Kidney (tissue), 14 donors: ENCODE measurements around the gene UPB1. TPM values are rescaled to one million over a fixed set of nuclear protein-coding genes. Genes with fewer than 3 reads are reported as not detected.

Experiments used
- DNase-seq, 5 donors: peaks; one replicate each; pipeline ENCODE4 v3.0.0-alpha.2; 2013 to 2020
- FAIRE-seq: peaks from 2 replicates; lab custom pipeline; 2012; peaks lifted over from hg19 to GRCh38; lab: Jason Lieb, UNC
- H3K27ac ChIP-seq, 2 donors: one replicate each; pipeline ENCODE4 v1.7.0; 2013; ENCODE audit warnings: low read depth in 2 of 2, low read length in 2 of 2, inconsistent platforms in 1 of 2
- H3K27me3 ChIP-seq: one replicate; pipeline ENCODE4 v1.7.1; 2013; ENCODE audit warnings: low read length, inconsistent platforms; ENCODE audit not compliant: control insufficient read depth, insufficient read depth
- H3K36me3 ChIP-seq, 3 donors: one replicate each; pipeline versions ENCODE4 v1.7.0 to v1.7.1; 2013; ENCODE audit warnings: low read length in 3 of 3, control low read depth in 1 of 3, inconsistent platforms in 1 of 3; ENCODE audit not compliant: insufficient read depth in 3 of 3, control insufficient read depth in 2 of 3
- H3K4me1 ChIP-seq, 3 donors: one replicate each; pipeline versions ENCODE4 v1.7.0 to v1.7.1; 2013; ENCODE audit warnings: low read length in 3 of 3, inconsistent platforms in 1 of 3, low read depth in 1 of 3; ENCODE audit not compliant: control insufficient read depth in 2 of 3, insufficient read depth in 2 of 3
- H3K4me3 ChIP-seq, 3 donors: one replicate each; pipeline versions ENCODE4 v1.7.0 to v1.8.1; 2013; ENCODE audit warnings: low read length in 3 of 3, control low read depth in 1 of 3, inconsistent platforms in 1 of 3
- H3K9ac ChIP-seq, 3 donors: one replicate each; pipeline versions ENCODE4 v1.7.0 to v1.7.1; 2013; ENCODE audit warnings: low read length in 3 of 3, control low read depth in 1 of 3, inconsistent platforms in 1 of 3
- H3K9me3 ChIP-seq, 3 donors: one replicate each; pipeline versions ENCODE4 v1.7.0 to v1.7.1; 2013; ENCODE audit warnings: low read length in 3 of 3, control low read depth in 1 of 3, inconsistent platforms in 1 of 3; ENCODE audit not compliant: control insufficient read depth in 2 of 3, insufficient read depth in 1 of 3
- intact Hi-C: fragments of 100-400 bp; cut with DNase I; formaldehyde crosslinking; loops from one replicate; pipeline ENCODE4 v1.11.1; 2022
- polyA plus RNA-seq: library from polyadenylated mRNA; stranded (reverse); fragments of 350-450 nt; fragmentation: Illumina TruSeq; extraction: RNeasy Lipid Tissue Mini Kit (QIAGEN cat#74804); gene quantifications from one replicate; pipeline ENCODE4 v1.2.3, GENCODE V29; 2014; ENCODE audit warnings: low read depth, low replicate concordance; ENCODE audit not compliant: insufficient read depth
- total RNA-seq: library from RNA; stranded (reverse); fragmentation: NEBNext Ultra II Directional; extraction: Animal tissue kit (Norgen Biotek cat#: 25700); gene quantifications from one replicate; pipeline ENCODE4 v1.2.1, GENCODE V29; 2021
- TF ChIP-seq, protein P1 (sequence below): IDR thresholded peaks from 3 replicates; pipeline ENCODE4 v1.5.1; 2012; ENCODE audit warnings: mild to moderate bottlenecking, moderate library complexity, borderline replicate concordance; ENCODE audit not compliant: insufficient read depth; ENCODE audit errors: extremely low read depth
- donor health status: control.
- donor health status: control.
- donor health status: control.
- donor health status: control.
- donor health status: control.
- donor health status: DM: yes; HTN: yes; CAD: no.
- donor health status: Normal renal cell carcinoma (clear cell type).

UPB1 gene
- total and polyA plus RNA-seq, 2 donors from 2014 or later = 1.0 to 64.6 TPM

DNA sequence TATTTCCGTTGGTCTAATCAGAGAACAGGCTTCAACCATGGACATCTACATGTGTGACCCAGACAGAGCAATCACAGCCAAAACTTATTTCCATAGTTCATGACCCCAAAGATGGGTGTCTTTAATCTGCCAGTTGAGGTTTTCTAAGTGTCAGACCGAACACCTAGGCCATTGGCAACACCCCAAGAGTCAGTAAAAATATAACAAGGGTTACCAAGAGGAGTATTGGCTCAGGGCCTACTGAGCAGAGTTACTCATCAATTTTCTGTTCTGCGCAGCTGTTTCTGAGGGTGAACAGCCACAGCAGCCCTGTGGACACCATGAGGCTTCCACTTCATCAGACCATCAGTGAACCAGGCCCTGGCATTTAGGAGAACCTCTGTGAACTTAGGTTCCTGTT is 41.0 kb downstream of the UPB1 start:
- no peaks in the 10 kb centered on the region for H3K27me3 ChIP-seq
- peaks cover 0 to 14% (median 9%) of the 10 kb centered on the region in 3 donors for H3K36me3 ChIP-seq
- no peak overlapping the region for H3K4me3 ChIP-seq
- DNase-seq = no peak
- peaks cover 0 to 6% (median 4%) of the 10 kb centered on the region in 3 donors for H3K4me1 ChIP-seq
- no peak for FAIRE-seq
- intact Hi-C loops = no loop called here
- H3K27ac ChIP-seq = no peak overlapping the region
- no peak overlapping the region for H3K9ac ChIP-seq
- TF ChIP-seq, protein P1, sequence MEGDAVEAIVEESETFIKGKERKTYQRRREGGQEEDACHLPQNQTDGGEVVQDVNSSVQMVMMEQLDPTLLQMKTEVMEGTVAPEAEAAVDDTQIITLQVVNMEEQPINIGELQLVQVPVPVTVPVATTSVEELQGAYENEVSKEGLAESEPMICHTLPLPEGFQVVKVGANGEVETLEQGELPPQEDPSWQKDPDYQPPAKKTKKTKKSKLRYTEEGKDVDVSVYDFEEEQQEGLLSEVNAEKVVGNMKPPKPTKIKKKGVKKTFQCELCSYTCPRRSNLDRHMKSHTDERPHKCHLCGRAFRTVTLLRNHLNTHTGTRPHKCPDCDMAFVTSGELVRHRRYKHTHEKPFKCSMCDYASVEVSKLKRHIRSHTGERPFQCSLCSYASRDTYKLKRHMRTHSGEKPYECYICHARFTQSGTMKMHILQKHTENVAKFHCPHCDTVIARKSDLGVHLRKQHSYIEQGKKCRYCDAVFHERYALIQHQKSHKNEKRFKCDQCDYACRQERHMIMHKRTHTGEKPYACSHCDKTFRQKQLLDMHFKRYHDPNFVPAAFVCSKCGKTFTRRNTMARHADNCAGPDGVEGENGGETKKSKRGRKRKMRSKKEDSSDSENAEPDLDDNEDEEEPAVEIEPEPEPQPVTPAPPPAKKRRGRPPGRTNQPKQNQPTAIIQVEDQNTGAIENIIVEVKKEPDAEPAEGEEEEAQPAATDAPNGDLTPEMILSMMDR = no peak
- H3K9me3 ChIP-seq = no peaks in the 10 kb centered on the region

DNA sequence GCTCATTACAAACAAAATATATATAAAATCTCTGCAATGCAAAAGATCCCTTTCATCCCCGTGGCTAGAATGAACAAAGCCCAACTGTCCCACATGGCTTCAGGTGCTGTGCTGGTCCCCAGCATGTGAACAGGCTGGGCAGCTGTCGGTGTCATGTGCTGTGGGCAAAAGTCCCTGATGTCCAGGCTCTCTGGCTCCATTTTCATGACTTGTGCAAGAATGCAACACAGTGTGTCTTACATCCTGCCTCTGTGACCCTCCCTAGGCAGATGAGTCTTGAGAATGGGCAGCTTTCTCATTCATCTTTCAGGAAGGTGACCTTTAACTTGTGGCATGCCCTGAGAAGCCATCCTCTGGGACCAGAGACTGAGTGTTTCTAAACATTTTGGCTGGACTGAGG is 45.3 kb downstream of the UPB1 start:
- Histone ChIP-seq H3K9me3 (no peaks in the 10 kb centered on the region), H3K4me1 (peaks cover 0 to 28% (median 19%) of the 10 kb centered on the region in 3 donors), H3K27me3 (no peaks in the 10 kb centered on the region), H3K36me3 (peaks cover 0 to 45% (median 28%) of the 10 kb centered on the region in 3 donors), H3K27ac (no peak overlapping the region), H3K4me3 (no peak overlapping the region), H3K9ac (no peak overlapping the region)
- FAIRE-seq (no peak), DNase-seq (no peak)
- intact Hi-C loops = no loop called here
- TF ChIP-seq, protein P1 = no peak

DNA sequence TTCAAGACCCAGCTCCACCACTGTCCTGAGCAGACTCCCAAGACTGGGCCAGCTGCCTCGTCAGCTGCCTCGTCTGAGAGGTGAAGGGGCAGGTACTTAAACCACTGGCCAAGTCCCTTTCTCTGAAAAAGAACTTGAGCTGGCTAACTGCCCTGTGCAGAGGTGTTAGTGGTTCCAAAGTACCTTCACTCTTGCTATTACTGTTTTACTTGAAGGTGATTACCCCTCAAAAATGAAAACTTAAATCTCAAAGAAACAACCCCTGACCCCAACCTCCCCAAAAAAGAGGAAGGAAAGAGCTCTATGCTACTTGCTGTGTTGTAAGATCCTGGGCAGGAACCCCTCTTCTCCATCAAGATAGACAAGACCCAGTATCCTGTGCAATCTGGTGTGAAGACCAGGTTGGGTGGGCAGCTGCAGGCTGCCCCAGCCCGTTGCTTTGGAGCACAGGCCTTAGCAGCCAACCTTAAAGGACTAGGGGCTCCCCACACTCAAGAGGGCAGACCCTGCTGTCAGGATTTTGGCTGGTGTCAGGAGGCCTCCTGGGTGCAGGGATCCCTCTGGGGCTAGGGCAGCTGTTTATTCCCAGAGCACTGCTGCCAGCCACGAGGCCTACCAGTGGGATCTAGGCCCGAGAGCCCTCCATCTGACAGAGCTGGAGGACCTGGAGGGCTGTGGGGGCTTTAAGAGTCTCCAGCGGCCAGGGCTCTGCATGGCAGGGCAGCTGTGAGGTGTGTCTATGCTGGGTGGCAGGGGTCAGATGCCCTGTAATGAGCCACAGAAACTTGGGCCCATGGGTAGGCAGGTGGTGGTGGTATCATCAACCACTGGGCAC is 46.8 kb downstream of the UPB1 start:
- peaks cover 0 to 22% (median 22%) of the 10 kb centered on the region in 3 donors for H3K4me1 ChIP-seq
- no peak overlapping the region for H3K9ac ChIP-seq
- H3K27me3 ChIP-seq = no peaks in the 10 kb centered on the region
- no peaks in the 10 kb centered on the region for H3K9me3 ChIP-seq
- no peak overlapping the region for H3K4me3 ChIP-seq
- H3K36me3 ChIP-seq = peaks cover 0 to 50% (median 36%) of the 10 kb centered on the region in 3 donors
- DNase-seq (no peak), FAIRE-seq (no peak)
- intact Hi-C loops = no loop called here
- TF ChIP-seq, protein P1 = no peak
- H3K27ac ChIP-seq = peak overlapping the region in 1 of 2 donors; percentile 64
